Subcutaneous adipose tissue (tissue), 4 donors: ENCODE data around the gene BMP2K. TPM values are rescaled to one million over a fixed set of nuclear protein-coding genes. Genes with fewer than 3 reads are reported as not detected.

Source experiments
- CTCF ChIP-seq: fragments of 450-650 bp; IDR thresholded peaks from one replicate; pipeline ENCODE4 v1.5.1; 2016; ENCODE audit warnings: low read depth, mild to moderate bottlenecking, control low read depth, antibody characterized with exemption, moderate library complexity
- total RNA-seq, 4 donors: library from RNA; depleted of rRNA; stranded (reverse); fragments of >200 nt; gene quantifications; one replicate each; pipeline ENCODE4 v1.1.0, GENCODE V29; 2016

Gene BMP2K
- total RNA-seq, 4 donors from 2014 or later = 32.2 to 100 (median 57.7) TPM

GRCh38 chr4:78742300-78742699, 33.9 kb upstream of the BMP2K start:
- no peak for TF ChIP-seq CTCF

- no peak for TF ChIP-seq CTCF
Measured at GRCh38 chr4:78747475-78747922, 28.7 kb upstream of the BMP2K start.

- no peak for TF ChIP-seq CTCF
Measured at GRCh38 chr4:78748381-78748780, 27.8 kb upstream of the BMP2K start.

GRCh38 chr4:78749258-78749971, 26.7 kb upstream of the BMP2K start:
- no peak for TF ChIP-seq CTCF

GRCh38 chr4:78749972-78750727, 26.0 kb upstream of the BMP2K start:
- TF ChIP-seq CTCF = no peak

GRCh38 chr4:78753091-78753490, 23.1 kb upstream of the BMP2K start:
- no peak for TF ChIP-seq CTCF

- TF ChIP-seq CTCF = no peak
Measured at GRCh38 chr4:78754872-78755271, 21.3 kb upstream of the BMP2K start.
